HG03025 (cell line): ENCODE results near the gene SLC35C1.

ENCODE experiments used
- ATAC-seq: cut with Tn5 transposase; IDR thresholded peaks from one replicate; pipeline ENCODE4 v1.9.1; 2021; ENCODE audit warnings: mild to moderate bottlenecking, moderate library complexity; ENCODE audit not compliant: unreplicated experiment, low FRiP score

SLC35C1 gene

DNA sequence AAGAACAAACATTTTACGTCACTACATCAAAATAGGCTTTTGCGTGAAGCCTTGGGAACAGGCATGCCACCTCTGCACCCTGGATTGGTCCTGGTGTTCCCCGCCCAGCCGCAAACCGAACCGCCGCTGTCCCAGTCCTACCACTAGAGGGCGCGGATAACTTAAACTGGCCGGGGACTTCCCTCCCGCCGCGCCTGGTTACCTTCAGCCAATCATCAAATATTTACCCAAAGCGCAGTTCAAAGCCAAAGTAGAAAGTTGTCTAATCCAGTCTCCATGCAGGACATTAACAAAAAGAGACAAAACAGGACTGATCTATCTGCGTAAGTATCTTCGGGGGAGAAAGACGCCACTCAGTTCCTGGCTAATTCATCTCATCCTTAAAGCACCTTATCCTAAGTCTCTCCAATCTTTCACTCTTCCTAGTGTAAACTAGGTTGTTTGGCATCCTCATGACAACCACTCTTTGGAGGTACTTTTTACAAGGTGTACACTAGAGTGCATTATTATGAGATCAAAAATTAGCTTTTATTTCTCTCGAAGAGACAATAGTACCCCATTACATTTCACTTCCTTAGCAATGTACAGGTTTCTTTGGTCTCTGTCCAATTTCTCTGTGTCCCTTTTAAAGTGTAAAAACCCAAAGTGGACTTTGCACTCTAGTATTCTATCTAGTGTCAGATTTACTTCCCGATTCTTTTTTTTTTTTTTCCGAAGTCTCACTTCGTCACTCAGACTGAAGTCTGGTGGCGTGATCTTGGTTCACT, 38.4 kb downstream of the SLC35C1 start:
- ATAC-seq: peak; percentile 27

DNA sequence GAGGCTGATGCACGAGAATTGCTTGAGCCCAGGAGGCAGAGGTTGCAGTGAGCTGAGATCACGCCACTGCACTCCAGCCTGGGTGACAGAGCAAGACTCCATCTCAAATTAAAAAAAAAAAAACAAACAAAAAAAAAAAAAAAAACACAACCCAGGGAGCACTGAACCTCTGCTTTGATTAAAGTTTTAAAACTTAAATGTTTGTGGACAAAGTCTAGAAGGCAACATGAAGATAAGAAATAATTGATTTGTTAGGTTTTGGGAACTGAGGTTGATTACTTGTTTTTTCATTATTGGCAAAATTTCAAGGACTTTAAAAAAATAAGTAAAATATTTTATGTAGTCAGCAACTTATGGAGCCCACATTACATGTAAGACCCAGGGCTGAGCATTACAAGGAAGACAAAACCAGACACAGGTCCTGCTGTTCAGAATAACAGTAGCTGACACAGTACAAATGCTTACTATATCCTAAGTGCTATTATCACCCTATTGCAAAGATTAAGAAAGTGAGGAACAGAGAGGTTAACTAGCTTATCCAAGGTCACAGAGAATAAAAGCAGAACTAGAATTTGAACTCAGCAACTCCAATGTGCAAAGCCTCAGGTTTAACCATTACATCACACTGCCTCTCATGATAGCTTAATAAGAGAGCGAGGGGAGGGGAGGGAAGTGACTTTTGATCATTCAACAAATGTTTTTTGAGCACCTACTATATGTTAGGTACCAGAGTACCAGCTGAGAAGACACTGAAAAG, 40.1 kb downstream of the SLC35C1 start:
- ATAC-seq: no peak

GRCh38 chr11:45846174-45846675, 41.3 kb downstream of the SLC35C1 start:
- ATAC-seq: no peak

- peak; percentile 89 for ATAC-seq
Measured at GRCh38 chr11:45846974-45847910, 42.3 kb downstream of the SLC35C1 start, which contains the start of gene CRY2. Gene CRY2 (plus strand): TSS chr11:45847475. CDS start chr11:45847491, 16 bp downstream.

GRCh38 chr11:45847911-45848316, 43.0 kb downstream of the SLC35C1 start:
- peak; percentile 13 for ATAC-seq

DNA sequence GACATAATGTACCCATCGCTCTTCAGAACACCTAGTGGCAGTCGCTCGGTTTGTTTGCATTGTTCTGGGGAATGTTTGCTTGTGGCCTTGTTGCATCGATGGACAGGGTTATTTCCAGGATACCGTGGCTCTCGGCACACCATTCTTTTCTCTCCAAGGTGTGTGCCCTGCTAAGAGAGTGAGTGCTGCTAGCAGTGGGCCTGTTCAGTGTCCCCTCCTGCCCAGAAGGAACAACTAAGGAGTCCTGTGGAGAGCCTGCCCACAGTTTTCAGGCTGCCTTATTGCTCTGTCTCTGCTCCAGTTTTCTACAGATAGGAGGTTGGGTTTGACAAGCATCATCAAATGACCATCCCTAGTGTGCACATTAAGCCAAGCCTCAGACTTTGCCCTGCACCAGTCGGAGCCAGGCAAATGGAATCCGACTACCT, 43.7 kb downstream of the SLC35C1 start:
- no peak for ATAC-seq

DNA sequence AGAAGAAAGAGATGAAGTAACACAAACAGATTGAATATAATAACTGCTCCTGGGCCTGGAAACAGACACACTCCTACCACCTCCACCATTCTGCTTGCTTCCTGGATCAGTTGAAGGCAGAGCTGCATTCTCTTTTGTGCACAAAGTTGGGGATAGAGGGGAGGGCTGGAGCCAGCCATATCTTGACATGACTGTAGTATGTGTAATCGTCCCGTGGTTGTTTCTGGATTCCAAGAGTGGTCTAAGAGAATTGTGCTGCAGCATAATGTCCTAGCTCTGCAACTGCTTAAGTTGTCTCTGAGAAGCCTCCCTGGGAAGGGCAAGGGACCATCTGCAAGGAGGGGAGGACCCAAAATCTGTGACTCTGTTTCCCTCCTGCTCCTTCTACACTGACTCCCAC, 45.5 kb downstream of the SLC35C1 start:
- ATAC-seq: no peak

- no peak for ATAC-seq
Measured at GRCh38 chr11:45851228-45851627, 46.3 kb downstream of the SLC35C1 start.

DNA sequence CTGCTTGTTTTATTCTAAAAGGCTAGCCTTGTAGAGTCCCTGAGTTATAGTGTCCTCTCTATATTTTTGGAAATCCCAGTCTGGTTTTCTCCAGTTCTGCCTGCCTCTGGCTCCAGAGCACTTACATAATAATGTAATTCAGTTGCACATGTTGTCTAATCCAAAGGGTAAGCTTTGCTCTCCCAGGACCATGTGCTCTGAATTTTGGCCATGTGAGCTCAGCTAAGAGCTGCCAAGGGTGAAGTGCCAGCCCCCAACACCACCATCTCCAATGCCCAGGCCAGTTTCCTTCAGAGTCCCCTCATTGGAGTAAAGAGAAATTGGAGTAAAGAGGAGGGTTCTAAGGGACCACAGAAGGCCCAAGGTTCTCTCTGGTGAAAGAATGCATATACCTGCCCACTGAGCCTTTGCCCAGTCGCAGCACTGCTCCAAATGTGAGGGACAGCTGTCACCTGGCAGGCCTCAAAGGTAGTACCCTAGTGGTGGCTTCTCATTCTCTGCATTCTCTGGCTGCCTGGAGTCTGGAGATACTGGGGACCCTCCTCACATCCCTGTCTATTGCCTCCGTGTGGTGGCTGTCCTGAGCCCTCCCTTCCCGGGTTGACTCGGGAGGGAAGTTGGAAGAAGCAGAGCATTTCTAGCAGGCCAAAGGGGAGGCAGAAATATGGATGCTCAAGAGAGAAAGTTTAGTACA, 47.2 kb downstream of the SLC35C1 start:
- ATAC-seq: no peak

DNA sequence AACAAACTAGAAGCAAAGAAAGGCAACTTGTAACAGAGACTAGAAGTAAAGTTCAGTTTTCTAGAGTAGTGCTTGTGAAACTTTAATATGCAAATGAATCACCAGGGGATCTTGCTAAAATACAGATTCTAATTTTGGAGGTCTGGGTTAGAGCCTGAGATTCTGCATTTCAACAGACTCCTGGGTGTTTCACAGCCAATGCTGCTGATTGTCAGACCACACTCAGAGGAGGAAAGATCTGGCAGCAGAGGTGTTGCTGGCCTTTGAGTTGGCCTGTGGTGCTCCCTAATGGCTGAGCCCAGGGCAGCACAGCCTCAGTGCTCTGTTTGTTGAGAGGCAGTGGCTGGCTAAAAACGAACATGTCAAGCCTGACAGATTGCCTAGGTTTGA, 47.8 kb downstream of the SLC35C1 start:
- no peak for ATAC-seq

- no peak for ATAC-seq
Measured at GRCh38 chr11:45853332-45854219, 48.6 kb downstream of the SLC35C1 start.

DNA sequence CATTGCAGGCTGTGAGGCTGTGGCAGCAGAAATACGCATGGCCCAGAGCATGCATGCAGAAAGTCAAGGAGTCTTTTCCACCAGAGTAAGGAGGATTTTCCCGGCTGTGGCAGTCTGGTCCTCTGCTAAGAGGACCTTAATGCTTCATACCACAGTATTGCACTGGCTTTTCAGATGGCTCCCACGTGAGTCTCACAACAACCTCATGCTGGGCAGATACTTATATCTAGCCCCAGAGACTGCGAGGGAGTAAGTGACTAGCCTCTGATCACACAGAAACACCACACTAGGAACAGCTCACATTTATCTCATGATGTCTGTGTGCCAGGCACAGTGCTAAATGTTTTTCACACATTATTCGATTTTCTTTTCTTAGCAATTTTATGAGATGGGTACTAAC, 50.4 kb downstream of the SLC35C1 start:
- no peak for ATAC-seq

GRCh38 chr11:45856044-45856468, 51.1 kb downstream of the SLC35C1 start:
- no peak for ATAC-seq

DNA sequence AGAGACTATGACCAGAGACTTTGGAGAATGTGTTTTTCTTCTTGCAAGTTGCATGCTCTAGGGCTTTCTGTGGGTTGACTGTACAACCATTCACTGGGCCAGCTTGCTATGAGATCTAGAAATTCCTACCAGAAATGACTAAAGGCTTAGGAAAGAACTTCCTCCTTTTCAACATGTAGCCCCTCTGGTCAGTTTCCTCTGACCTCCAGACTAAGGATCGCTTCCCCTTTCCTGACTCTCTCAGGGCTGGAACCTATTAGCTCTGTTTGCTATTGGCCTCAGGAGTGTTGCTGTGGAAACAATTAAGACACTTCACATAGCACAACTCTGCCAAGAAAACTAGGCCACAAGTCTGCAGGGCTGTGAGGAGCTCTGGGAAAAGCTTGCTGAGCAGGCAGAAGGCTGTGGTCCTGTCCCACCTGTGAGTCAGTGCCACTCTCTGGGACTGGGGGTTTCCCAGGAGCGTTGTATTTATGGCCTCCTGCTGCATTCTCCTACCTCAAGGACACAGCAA, 53.1 kb downstream of the SLC35C1 start:
- no peak for ATAC-seq

DNA sequence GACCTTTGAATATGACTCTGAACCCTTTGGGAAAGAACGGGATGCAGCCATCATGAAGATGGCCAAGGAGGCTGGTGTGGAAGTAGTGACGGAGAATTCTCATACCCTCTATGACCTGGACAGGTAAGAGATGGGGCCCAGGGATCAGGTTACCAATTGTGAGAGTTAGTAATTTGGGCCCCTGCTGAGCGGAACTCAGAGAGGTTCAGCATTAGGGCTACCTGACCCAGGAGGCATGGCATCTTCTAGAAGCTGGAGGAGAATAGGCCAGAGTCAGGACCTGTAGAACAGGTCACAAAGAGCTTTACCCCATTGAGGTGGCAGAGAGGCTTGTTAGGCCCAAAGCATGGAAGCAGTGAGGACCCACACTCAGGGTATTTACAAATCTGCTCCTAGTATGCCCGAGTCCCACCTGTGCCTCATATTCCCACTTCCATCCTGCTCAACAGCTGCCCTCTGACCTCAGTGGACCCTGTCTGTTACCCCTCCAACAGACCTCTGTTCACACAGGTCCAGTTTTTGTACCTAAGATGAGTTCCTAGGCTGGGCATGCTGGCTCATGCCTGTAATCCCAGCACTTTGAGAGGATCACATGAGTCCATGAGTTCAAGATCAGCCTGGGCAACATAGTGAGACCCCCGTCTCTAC, 53.9 kb downstream of the SLC35C1 start:
- no peak for ATAC-seq

DNA sequence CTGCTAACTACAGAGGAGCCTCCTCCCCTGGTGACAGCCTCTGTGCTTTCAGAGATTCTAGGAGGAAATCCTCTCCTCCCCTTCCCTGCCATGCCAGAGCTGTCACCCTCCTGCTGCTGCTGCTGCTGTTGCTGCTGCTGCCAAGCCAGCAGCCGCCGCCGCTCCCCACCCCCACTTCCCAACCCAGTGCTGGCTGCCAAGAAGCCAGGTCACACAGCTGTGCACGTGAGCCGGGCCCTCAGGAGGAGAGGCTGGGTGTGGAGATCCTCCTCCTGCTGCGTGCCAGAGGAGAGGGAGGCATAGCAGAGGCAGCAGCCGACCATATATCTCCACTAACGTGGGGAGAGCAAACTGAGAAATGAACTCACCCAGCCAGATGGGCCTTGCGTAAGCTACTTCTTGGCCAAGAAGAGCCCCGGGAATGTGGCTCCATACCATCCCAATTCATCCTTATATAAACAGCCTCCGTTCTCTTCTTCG, 54.8 kb downstream of the SLC35C1 start:
- ATAC-seq: no peak

DNA sequence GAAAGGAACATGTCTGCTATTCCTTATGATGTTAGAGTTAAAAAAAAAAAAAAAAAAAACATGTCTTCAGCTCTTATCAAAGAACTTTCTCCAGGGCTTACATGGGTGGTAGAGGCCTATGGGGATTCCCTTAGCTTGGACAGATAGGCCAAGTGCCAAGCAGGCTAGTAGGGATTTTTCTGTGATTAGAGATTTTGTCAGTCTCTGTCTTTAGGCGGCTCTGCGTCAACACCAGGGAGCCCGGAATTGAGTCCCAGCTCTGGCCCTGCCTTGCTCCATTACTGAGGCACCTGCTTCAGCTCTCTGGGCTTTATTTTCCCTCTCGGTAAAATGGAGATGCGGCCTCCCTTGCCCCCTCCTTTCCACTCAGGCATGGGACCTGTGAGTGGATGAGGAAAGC, 55.4 kb downstream of the SLC35C1 start:
- no peak for ATAC-seq
